HCT116 (cell line): ENCODE results near the gene BCL7A. TPM values are rescaled to one million over a fixed set of nuclear protein-coding genes. Genes with fewer than 3 reads are reported as not detected.

ENCODE experiments used
- ATAC-seq: fragments of 200-7000 bp; cut with Tn5 transposase; 2 replicates; pipeline ENCODE4 v1.9.1; 2020; ENCODE audit warnings: mild to moderate bottlenecking, moderate library complexity
- BruUV-seq: library from RNA; stranded (reverse); fragments of 400-500 nt; replicated peaks from 2 replicates; lab custom pipeline; 2021; lab: Mats Ljungman, UMichigan
- CTCF ChIA-PET: fragments of 300-600 bp; sonication (Branson Sonifier 250); formaldehyde crosslinking; loops from one replicate; lab custom pipeline; 2021; ENCODE audit warnings: antibody characterized with exemption; lab: Charles Lee
- POLR2A ChIA-PET: fragments of 300-600, 350-600 bp; sonication (Branson Sonifier 250); formaldehyde crosslinking; loops from one replicate; lab custom pipeline; 2021; ENCODE audit warnings: antibody characterized with exemption; lab: Charles Lee
- RAD21 ChIA-PET, 2 experiments: fragments of 300-600 bp; sonication (Branson Sonifier 250); formaldehyde crosslinking; loops; one replicate each; lab custom pipeline; 2023; ENCODE audit warnings: low total read pairs in 2 of 2; ENCODE audit not compliant: uncharacterized antibody in 2 of 2, unreplicated experiment in 2 of 2, low non-redundant PET in 1 of 2; lab: Charles Lee
- DNase-seq: peaks from one replicate; pipeline ENCODE4 v3.0.0-alpha.2; 2010; ENCODE audit warnings: low read depth, low spot score
- H2AFZ ChIP-seq: fragments of 200-600 bp; shearing (Covaris generic), sonication (generic); 2 replicates; pipeline ENCODE4 v1.6.1; 2017; ENCODE audit warnings: low read depth, mixed run types, mixed read lengths, antibody characterized with exemption, low read length; ENCODE audit not compliant: poor library complexity, severe bottlenecking
- H3K27ac ChIP-seq: 2 replicates; pipeline ENCODE4 v1.5.1; 2012; ENCODE audit warnings: low read depth, low read length
- H3K27me3 ChIP-seq: fragments of 200-600 bp; sonication (generic); 2 replicates; pipeline ENCODE4 v1.6.1; 2016; ENCODE audit warnings: mixed run types, low read length, mixed read lengths; ENCODE audit not compliant: insufficient read depth
- H3K36me3 ChIP-seq, 2 experiments: fragments of 200-500 bp in 1 of 2; fragments of 200-600 bp in 1 of 2; sonication (Bioruptor generic) in 1 of 2; sonication (generic) in 1 of 2; 2 replicates each; pipeline versions ENCODE4 v1.5.1 to v1.6.1; 2014 to 2016; ENCODE audit warnings: low read length in 2 of 2, inconsistent platforms in 1 of 2, mixed read lengths in 1 of 2, mixed run types in 1 of 2; ENCODE audit not compliant: insufficient read depth in 2 of 2, control insufficient read depth in 1 of 2
- H3K4me1 ChIP-seq, 2 experiments: fragments of 200-600 bp in 1 of 2; sonication (generic) in 1 of 2; 2 replicates each; pipeline versions ENCODE4 v1.5.1 to v1.6.1; 2012 to 2017; ENCODE audit warnings: low read length in 2 of 2, inconsistent platforms in 1 of 2, mild to moderate bottlenecking in 1 of 2, mixed read lengths in 1 of 2, mixed run types in 1 of 2, moderate library complexity in 1 of 2; ENCODE audit not compliant: insufficient read depth in 2 of 2, control insufficient read depth in 1 of 2
- H3K4me2 ChIP-seq: fragments of 200-600 bp; sonication (generic); 2 replicates; pipeline ENCODE4 v1.6.1; 2017; ENCODE audit warnings: mixed run types, low read length, mixed read lengths
- H3K4me3 ChIP-seq, 2 experiments: fragments of 200-600 bp in 1 of 2; sonication (generic) in 1 of 2; replicated peaks in 1 of 2; 2 replicates each; pipeline ENCODE4 v1.5.1; 2011 to 2016; ENCODE audit warnings: low read length in 2 of 2, control low read depth in 1 of 2, low read depth in 1 of 2, mild to moderate bottlenecking in 1 of 2, mixed read lengths in 1 of 2, mixed run types in 1 of 2
- H3K79me2 ChIP-seq: fragments of 200-600 bp; sonication (generic); 2 replicates; pipeline ENCODE4 v1.6.1; 2017; ENCODE audit warnings: mild to moderate bottlenecking, mixed run types, low read length, moderate library complexity, mixed read lengths; ENCODE audit not compliant: insufficient read depth
- H3K9ac ChIP-seq: fragments of 200-600 bp; sonication (generic); 2 replicates; pipeline ENCODE4 v1.6.1; 2016; ENCODE audit warnings: low read length, mixed read lengths
- H3K9me2 ChIP-seq: fragments of 200-600 bp; sonication (generic), shearing (Covaris generic); 2 replicates; pipeline ENCODE4 v1.6.1; 2017; ENCODE audit warnings: mixed run types, mild to moderate bottlenecking, moderate library complexity; ENCODE audit not compliant: insufficient read depth
- H3K9me3 ChIP-seq, 2 experiments: fragments of 200-500 bp in 1 of 2; fragments of 200-600 bp in 1 of 2; sonication (Bioruptor generic) in 1 of 2; sonication (generic) in 1 of 2; 2 replicates each; pipeline ENCODE4 v1.6.1; 2014 to 2017; ENCODE audit warnings: low read length in 2 of 2, mixed read lengths in 2 of 2, inconsistent platforms in 1 of 2, low read depth in 1 of 2, mild to moderate bottlenecking in 1 of 2, mixed run types in 1 of 2, moderate library complexity in 1 of 2; ENCODE audit not compliant: control insufficient read depth in 1 of 2, insufficient read depth in 1 of 2
- H4K20me1 ChIP-seq: fragments of 200-600 bp; sonication (generic), shearing (Covaris generic); 2 replicates; pipeline ENCODE4 v1.6.1; 2017; ENCODE audit warnings: mixed run types, mild to moderate bottlenecking, moderate library complexity; ENCODE audit not compliant: insufficient read depth
- CEBPB ChIP-seq: IDR thresholded peaks from 2 replicates; pipeline ENCODE4 v1.6.1; 2012; ENCODE audit warnings: low read depth
- ELF1 ChIP-seq: IDR thresholded peaks from 2 replicates; pipeline ENCODE4 v1.6.1; 2012; ENCODE audit warnings: low read depth, borderline replicate concordance
- EZH2phosphoT487 ChIP-seq: fragments of 200-600 bp; IDR thresholded peaks from 2 replicates; pipeline ENCODE4 v1.6.1; 2018; ENCODE audit warnings: antibody characterized with exemption, borderline replicate concordance
- POLR2AphosphoS5 ChIP-seq: IDR thresholded peaks from 2 replicates; pipeline ENCODE4 v1.6.1; 2011; ENCODE audit warnings: mild to moderate bottlenecking, low read depth, low read length, moderate library complexity
- REST ChIP-seq: IDR thresholded peaks from 2 replicates; pipeline ENCODE4 v1.6.1; 2012; ENCODE audit warnings: low read depth
- intact Hi-C: fragments of 100-400 bp; cut with micrococcal nuclease; formaldehyde crosslinking; loops from 2 replicates; pipeline ENCODE4 v1.10.0; 2022
- total RNA-seq: library from RNA; stranded (reverse); gene quantifications from one replicate; pipeline ENCODE4 v1.2.1, GENCODE V29; 2021; ENCODE audit not compliant: unreplicated experiment
- TF ChIP-seq, protein P1 (sequence below), 3 experiments: fragments of 200-600 bp in 1 of 3; sonication (generic) in 1 of 3; IDR thresholded peaks in 2 of 3; conservative IDR thresholded peaks in 1 of 3; 2 replicates each; pipeline ENCODE4 v1.5.1; 2012 to 2017; ENCODE audit warnings: low read depth in 2 of 3, low read length in 2 of 3, antibody characterized with exemption in 1 of 3, borderline replicate concordance in 1 of 3, control low read depth in 1 of 3, mild to moderate bottlenecking in 1 of 3, mixed read lengths in 1 of 3, mixed run types in 1 of 3, moderate library complexity in 1 of 3; ENCODE audit not compliant: insufficient read depth in 1 of 3

The BCL7A gene
- total RNA-seq, 1 experiment from 2014 or later: 14.2 TPM

DNA sequence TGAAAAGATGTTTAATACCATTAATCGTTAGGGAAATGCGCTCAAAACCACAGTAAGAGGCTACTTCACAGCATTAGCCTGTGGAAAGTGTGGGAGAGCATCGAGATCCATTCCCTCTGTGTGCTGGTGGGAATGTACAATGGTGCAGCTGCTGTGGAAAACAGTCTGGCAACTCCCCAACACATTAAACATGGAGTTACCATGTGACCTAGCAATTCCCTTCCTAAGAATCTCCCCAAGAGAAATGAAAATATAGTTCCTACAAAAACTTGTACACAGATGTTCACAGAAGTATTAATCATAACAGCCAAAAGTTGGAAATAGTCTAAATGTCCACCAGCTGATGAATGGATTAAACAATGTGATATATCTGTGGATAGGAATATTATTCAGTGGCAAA lies 80.6 kb downstream of the BCL7A start:
- ChIA-PET CTCF (interaction anchor here (1.3 kb wide), 1 partner anchor 9 kb away, joined by 5 read pairs; no protein-coding TSS in a partner anchor), RAD21 (no interaction called here)
- ATAC-seq: no peak

More for the DNA sequence above, 80.6 kb downstream of the BCL7A start:
- TF ChIP-seq CEBPB (no peak), REST (no peak), ELF1 (no peak), POLR2AphosphoS5 (no peak), EZH2phosphoT487 (no peak)
- TF ChIP-seq, protein P1, sequence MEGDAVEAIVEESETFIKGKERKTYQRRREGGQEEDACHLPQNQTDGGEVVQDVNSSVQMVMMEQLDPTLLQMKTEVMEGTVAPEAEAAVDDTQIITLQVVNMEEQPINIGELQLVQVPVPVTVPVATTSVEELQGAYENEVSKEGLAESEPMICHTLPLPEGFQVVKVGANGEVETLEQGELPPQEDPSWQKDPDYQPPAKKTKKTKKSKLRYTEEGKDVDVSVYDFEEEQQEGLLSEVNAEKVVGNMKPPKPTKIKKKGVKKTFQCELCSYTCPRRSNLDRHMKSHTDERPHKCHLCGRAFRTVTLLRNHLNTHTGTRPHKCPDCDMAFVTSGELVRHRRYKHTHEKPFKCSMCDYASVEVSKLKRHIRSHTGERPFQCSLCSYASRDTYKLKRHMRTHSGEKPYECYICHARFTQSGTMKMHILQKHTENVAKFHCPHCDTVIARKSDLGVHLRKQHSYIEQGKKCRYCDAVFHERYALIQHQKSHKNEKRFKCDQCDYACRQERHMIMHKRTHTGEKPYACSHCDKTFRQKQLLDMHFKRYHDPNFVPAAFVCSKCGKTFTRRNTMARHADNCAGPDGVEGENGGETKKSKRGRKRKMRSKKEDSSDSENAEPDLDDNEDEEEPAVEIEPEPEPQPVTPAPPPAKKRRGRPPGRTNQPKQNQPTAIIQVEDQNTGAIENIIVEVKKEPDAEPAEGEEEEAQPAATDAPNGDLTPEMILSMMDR (IDR thresholded peaks at IDR 0.05 in 2 of 3, conservative IDR thresholded peaks at IDR 0.05 in 1 of 3; ENCODE audit: borderline replicate concordance in 1 of 3, insufficient read depth in 1 of 3, low read depth in 2 of 3, low read length in 2 of 3): no peak
- BruUV-seq: no TSS peak
- no peak overlapping the region for H2AFZ ChIP-seq
- no peaks in the 10 kb centered on the region for H3K27me3 ChIP-seq
- H3K79me2 ChIP-seq: peaks cover 89% of the 10 kb centered on the region
- H3K9ac ChIP-seq: no peak overlapping the region
- peaks cover 12 to 41% of the 10 kb centered on the region in 2 experiments; a peak in 3 of 4 replicates for H3K4me1 ChIP-seq
- H3K36me3 ChIP-seq: no peaks in the 10 kb centered on the region
- no peak for DNase-seq
- intact Hi-C loops: no loop called here
- no peaks in the 10 kb centered on the region for H4K20me1 ChIP-seq
- no peak overlapping the region for H3K4me3 ChIP-seq
- POLR2A ChIA-PET: no interaction called here
- H3K9me3 ChIP-seq: no peaks in the 10 kb centered on the region
- H3K9me2 ChIP-seq: no peaks in the 10 kb centered on the region
- no peak overlapping the region for H3K27ac ChIP-seq
- no peak overlapping the region for H3K4me2 ChIP-seq
